ENCODE results near the gene UTP25. TPM values are rescaled to one million over a fixed set of nuclear protein-coding genes. Genes with fewer than 3 reads are reported as not detected.

UTP25 gene
- total RNA-seq, 2 experiments from 2014 or later, result 10.5 to 12.8 TPM

GRCh38 chr1:209882942-209883340 lies 55.2 kb downstream of the UTP25 start:
- BruUV-seq (replicated peaks), result no TSS peak

DNA sequence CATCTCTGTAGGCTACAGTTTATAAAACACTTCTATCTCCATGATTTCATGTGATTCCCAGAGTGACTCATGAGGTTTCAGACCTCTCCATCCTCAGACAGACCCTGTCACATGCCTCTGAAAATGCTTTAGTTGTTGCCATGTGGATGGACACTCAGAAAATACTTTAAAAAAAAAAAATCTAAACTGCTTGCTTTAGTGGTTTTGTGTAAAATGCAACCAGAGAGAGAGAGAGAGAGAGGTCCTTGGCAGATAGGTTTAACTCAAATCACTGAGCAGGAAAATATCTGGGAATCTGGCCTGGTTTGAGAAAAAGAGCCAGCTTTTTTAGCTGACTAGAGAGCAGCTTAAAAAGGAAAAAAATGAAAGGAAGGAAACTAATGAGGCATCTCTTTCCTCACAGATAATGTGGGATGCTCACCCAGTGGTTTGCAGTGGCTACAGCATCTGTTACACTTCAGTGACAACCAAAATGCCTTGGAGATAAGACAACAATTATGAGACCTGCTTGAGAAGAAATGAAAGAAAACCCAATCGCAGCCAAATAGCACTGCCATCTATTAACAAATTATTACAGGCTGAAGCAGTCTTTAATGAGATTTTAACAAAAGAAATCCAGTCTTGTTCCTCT lies 55.7 kb downstream of the UTP25 start:
- Histone ChIP-seq H4K20me1 (ENCODE audit: insufficient read depth, low read length) (no peaks in the 10 kb centered on the region), H3K4me2 (ENCODE audit: low read length) (no peak overlapping the region), H3K9me3 (ENCODE audit: low read length) (no peaks in the 10 kb centered on the region), H3K4me1 (ENCODE audit: insufficient read depth, low read length, poor library complexity, severe bottlenecking) (no peaks in the 10 kb centered on the region), H3K79me2 (ENCODE audit: insufficient read depth, low read depth, low read length) (no peaks in the 10 kb centered on the region), H2AFZ (ENCODE audit: low read length) (no peak overlapping the region), H3K36me3 (ENCODE audit: insufficient read depth, low read length) (no peaks in the 10 kb centered on the region), H3K9me2 (ENCODE audit: insufficient read depth, low read length) (no peaks in the 10 kb centered on the region), H3K27ac (ENCODE audit: low read depth, low read length, poor library complexity, severe bottlenecking) (no peak overlapping the region), H3K4me3 (ENCODE audit: low read depth, low read length, poor library complexity, severe bottlenecking) (no peak overlapping the region)
- intact Hi-C loops (cut with micrococcal nuclease; ENCODE audit: unreplicated experiment), result no loop called here
- TF ChIP-seq, protein P1, sequence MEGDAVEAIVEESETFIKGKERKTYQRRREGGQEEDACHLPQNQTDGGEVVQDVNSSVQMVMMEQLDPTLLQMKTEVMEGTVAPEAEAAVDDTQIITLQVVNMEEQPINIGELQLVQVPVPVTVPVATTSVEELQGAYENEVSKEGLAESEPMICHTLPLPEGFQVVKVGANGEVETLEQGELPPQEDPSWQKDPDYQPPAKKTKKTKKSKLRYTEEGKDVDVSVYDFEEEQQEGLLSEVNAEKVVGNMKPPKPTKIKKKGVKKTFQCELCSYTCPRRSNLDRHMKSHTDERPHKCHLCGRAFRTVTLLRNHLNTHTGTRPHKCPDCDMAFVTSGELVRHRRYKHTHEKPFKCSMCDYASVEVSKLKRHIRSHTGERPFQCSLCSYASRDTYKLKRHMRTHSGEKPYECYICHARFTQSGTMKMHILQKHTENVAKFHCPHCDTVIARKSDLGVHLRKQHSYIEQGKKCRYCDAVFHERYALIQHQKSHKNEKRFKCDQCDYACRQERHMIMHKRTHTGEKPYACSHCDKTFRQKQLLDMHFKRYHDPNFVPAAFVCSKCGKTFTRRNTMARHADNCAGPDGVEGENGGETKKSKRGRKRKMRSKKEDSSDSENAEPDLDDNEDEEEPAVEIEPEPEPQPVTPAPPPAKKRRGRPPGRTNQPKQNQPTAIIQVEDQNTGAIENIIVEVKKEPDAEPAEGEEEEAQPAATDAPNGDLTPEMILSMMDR (conservative IDR thresholded peaks at IDR 0.05; ENCODE audit: low read length), result no peak
- no peak for TF ChIP-seq EZH2phosphoT487 (IDR thresholded peaks at IDR 0.05; ENCODE audit: borderline replicate concordance, low read depth, low read length)
- ChIA-PET CTCF (ENCODE audit: unreplicated experiment) (no interaction called here), POLR2A (interaction anchor here (0.7 kb wide), 1 partner anchor 800 kb away, joined by 4 read pairs; no protein-coding TSS in a partner anchor)
- DNase-seq (ENCODE audit: low spot score), result no peak
- no TSS peak for BruUV-seq (replicated peaks)

More at GRCh38 chr1:209882942-209883340, 55.2 kb downstream of the UTP25 start:
- CTCF ChIA-PET (ENCODE audit: unreplicated experiment), result no interaction called here
- Histone ChIP-seq H3K27ac (ENCODE audit: low read depth, low read length, poor library complexity, severe bottlenecking) (no peak overlapping the region), H3K9me2 (ENCODE audit: insufficient read depth, low read length) (no peaks in the 10 kb centered on the region), H2AFZ (ENCODE audit: low read length) (no peak overlapping the region), H3K79me2 (ENCODE audit: insufficient read depth, low read depth, low read length) (no peaks in the 10 kb centered on the region), H3K9me3 (ENCODE audit: low read length) (no peaks in the 10 kb centered on the region), H3K4me3 (ENCODE audit: low read depth, low read length, poor library complexity, severe bottlenecking) (no peak overlapping the region), H3K4me1 (ENCODE audit: insufficient read depth, low read length, poor library complexity, severe bottlenecking) (no peaks in the 10 kb centered on the region), H4K20me1 (ENCODE audit: insufficient read depth, low read length) (no peaks in the 10 kb centered on the region), H3K36me3 (ENCODE audit: insufficient read depth, low read length) (no peaks in the 10 kb centered on the region), H3K4me2 (ENCODE audit: low read length) (no peak overlapping the region)
- POLR2A ChIA-PET, result no interaction called here
- intact Hi-C loops (cut with micrococcal nuclease; ENCODE audit: unreplicated experiment), result no loop called here
- DNase-seq (ENCODE audit: low spot score), result no peak
- no peak for TF ChIP-seq EZH2phosphoT487 (IDR thresholded peaks at IDR 0.05; ENCODE audit: borderline replicate concordance, low read depth, low read length)
- TF ChIP-seq, protein P1 (conservative IDR thresholded peaks at IDR 0.05; ENCODE audit: low read length), result no peak

DNA sequence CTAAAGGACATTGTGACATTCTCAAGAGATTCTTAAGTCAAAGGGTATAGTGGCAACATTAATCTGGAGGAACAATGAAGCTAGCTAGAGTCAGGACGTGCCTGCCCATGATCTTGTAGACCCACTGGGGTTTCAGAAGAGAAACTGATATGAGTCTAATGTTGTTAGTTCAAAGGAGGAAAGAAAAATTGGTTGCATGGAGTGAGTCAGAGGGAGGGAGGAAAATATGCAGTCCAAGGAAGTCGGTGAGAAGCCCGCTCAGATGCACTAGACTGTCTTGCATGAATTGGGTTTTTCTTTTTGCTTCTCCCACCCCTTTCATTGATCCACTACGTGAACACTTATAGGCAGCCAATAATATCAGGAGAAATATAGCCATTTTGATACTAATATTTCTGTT lies 56.5 kb downstream of the UTP25 start:
- H3K36me3 ChIP-seq (ENCODE audit: insufficient read depth, low read length), result no peaks in the 10 kb centered on the region
- H3K27ac ChIP-seq (ENCODE audit: low read depth, low read length, poor library complexity, severe bottlenecking), result no peak overlapping the region
- ChIA-PET POLR2A (no interaction called here), CTCF (ENCODE audit: unreplicated experiment) (no interaction called here)
- H3K9me3 ChIP-seq (ENCODE audit: low read length), result no peaks in the 10 kb centered on the region
- H3K4me2 ChIP-seq (ENCODE audit: low read length), result no peak overlapping the region
- no peak overlapping the region for H2AFZ ChIP-seq (ENCODE audit: low read length)
- intact Hi-C loops (cut with micrococcal nuclease; ENCODE audit: unreplicated experiment), result no loop called here
- no TSS peak for BruUV-seq (replicated peaks)
- no peak overlapping the region for H3K4me3 ChIP-seq (ENCODE audit: low read depth, low read length, poor library complexity, severe bottlenecking)
- H3K79me2 ChIP-seq (ENCODE audit: insufficient read depth, low read depth, low read length), result no peaks in the 10 kb centered on the region
- H3K4me1 ChIP-seq (ENCODE audit: insufficient read depth, low read length, poor library complexity, severe bottlenecking), result no peaks in the 10 kb centered on the region
- H4K20me1 ChIP-seq (ENCODE audit: insufficient read depth, low read length), result no peaks in the 10 kb centered on the region
- H3K9me2 ChIP-seq (ENCODE audit: insufficient read depth, low read length), result no peaks in the 10 kb centered on the region
- no peak for DNase-seq (ENCODE audit: low spot score)
- TF ChIP-seq, protein P1 (conservative IDR thresholded peaks at IDR 0.05; ENCODE audit: low read length), result no peak
- no peak for TF ChIP-seq EZH2phosphoT487 (IDR thresholded peaks at IDR 0.05; ENCODE audit: borderline replicate concordance, low read depth, low read length)
